ENCODE measurements around the gene PRDM11.

PRDM11 gene

GRCh38 chr11:45212566-45213315 lies 66.3 kb downstream of the PRDM11 start:
- no peak for DNase-seq

- no peak for DNase-seq
Observed at GRCh38 chr11:45213316-45213665, 66.9 kb downstream of the PRDM11 start.

- DNase-seq = no peak
Observed at GRCh38 chr11:45213717-45214116, 67.3 kb downstream of the PRDM11 start.

- DNase-seq = no peak
Observed at GRCh38 chr11:45215098-45215865, 68.8 kb downstream of the PRDM11 start.

- DNase-seq = no peak
Observed at GRCh38 chr11:45216031-45216430, 69.6 kb downstream of the PRDM11 start.

DNA sequence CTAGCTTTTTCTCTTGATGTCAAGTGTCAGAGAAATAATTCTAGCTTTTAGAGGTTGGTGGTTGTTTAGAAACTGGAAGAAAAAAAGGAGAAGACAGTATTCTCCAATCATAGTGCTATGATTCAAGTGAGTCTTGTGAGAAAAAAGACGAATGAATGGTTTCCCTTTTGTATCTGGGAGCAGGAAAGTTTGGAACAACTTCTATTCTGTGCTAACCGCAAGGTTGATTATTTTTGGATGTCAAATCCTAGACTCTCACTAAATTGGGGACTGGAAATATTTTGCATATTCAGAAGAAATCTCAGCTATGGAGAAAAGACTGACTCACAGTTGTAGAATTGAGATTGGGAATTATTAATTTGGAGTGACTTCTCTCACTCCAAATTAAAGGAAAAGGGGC lies 70.5 kb downstream of the PRDM11 start:
- no peak for DNase-seq

- DNase-seq = no peak
Observed at GRCh38 chr11:45217991-45218390, 71.6 kb downstream of the PRDM11 start.

- DNase-seq = no peak
Observed at GRCh38 chr11:45218705-45219104, 72.3 kb downstream of the PRDM11 start.

GRCh38 chr11:45219411-45219810 lies 73.0 kb downstream of the PRDM11 start:
- no peak for DNase-seq

- DNase-seq = no peak
Observed at GRCh38 chr11:45223496-45223895, 77.1 kb downstream of the PRDM11 start.

DNA sequence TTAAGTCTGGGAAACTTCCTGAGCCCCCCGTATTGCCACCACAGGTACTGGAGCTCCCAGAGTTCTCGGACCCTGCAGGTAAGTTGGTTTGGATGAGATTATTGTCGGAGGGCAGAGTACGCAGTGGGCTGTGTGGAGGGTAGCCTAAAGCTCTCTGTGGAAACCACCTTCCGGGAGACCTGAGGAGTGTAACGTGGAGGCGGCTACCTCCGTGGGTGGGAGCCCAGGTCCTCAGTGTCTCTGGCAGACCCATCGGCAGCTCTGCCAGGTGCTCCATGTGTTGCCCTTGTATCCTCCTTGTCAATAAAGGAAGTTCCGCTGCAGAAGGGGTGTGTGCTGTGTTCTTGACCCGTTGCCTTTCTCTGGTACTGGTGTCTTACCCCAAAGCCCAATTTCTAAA lies 78.3 kb downstream of the PRDM11 start:
- no peak for DNase-seq

- peak; percentile 59 for DNase-seq
Observed at GRCh38 chr11:45225277-45225676, 78.8 kb downstream of the PRDM11 start.

GRCh38 chr11:45225961-45226871 lies 79.8 kb downstream of the PRDM11 start:
- no peak for DNase-seq

DNA sequence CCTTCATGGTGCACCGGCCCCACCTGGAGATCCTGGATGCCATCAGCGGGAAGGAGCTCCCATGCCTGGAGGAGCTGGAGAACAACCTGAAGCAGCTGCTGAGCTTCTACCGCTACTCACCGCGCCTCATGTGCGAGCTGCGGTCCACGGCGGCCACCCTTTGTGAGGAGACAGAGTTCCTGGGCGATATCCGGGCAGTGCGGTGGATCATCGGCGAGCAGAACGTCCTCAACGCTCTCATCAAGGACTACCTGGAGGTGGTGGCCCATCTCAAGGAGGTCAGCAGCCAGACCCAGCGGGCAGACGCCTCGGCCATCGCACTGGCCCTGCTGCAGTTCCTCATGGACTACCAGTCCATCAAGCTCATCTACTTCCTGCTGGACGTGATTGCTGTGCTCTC lies 80.5 kb downstream of the PRDM11 start:
- no peak for DNase-seq

- no peak for DNase-seq
Observed at GRCh38 chr11:45227836-45228235, 81.4 kb downstream of the PRDM11 start.

DNA sequence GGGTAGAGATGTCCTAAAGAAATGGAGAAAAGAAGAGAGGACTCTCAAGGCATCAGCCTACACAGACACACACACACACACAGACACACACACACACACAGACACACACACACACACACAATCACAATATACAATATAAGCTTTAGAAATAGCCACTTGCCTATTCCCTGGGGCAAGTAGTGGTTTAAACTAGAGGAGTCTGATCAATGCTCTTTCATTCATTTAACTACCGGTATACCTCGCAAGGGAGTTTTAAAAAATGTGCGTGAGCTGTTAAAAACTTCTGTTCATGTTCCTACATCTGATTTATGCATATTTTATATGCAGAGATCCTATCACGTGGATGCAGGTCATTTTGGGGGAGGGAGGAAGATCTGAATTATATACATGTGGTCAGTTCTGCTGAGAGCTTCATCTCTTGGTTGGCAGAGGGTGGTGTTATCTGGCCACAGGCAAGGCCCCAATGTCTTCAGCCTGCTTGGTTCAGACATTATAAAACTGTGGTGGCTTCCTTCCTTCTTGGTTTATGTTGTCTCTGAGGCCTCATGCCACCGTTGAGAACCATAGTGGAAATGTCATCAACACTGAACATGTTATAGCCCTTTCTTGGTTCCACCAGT lies 83.1 kb downstream of the PRDM11 start:
- no peak for DNase-seq

DNA sequence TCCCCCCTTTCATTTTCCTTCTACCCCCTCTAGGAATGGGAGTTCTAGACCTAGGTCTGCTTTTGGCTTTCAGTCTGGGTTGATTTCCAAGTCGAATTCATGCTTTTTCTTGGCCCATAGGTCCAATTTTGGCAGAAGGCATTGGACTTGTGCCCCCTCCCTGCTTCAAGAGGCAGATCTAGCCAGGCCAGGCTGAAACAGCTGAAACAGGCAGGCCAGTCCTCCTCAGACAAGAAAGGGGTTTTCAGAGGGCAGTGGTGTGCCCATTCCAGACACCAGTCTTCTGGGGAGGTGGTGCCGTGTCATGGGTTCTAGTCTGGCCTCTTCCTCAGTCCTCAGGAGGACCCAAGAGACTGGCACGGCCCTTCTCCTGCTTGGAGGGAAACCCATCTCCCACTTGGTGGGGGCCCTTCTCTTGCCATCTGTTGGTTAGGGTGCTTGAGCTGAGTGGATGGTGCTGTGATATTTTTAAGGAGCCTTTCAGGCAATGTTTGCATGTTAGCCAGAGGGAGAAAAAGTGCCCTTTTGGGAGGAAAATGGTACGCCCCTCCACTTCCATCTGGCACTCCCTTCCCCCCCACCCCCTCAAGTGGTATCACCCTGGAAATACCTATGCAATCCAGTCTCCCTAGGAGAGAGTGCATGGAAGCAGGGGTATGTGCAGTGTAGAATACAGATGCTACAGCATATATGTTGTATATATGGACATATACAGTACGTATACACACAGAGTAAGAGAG lies 86.1 kb downstream of the PRDM11 start:
- DNase-seq = no peak

DNA sequence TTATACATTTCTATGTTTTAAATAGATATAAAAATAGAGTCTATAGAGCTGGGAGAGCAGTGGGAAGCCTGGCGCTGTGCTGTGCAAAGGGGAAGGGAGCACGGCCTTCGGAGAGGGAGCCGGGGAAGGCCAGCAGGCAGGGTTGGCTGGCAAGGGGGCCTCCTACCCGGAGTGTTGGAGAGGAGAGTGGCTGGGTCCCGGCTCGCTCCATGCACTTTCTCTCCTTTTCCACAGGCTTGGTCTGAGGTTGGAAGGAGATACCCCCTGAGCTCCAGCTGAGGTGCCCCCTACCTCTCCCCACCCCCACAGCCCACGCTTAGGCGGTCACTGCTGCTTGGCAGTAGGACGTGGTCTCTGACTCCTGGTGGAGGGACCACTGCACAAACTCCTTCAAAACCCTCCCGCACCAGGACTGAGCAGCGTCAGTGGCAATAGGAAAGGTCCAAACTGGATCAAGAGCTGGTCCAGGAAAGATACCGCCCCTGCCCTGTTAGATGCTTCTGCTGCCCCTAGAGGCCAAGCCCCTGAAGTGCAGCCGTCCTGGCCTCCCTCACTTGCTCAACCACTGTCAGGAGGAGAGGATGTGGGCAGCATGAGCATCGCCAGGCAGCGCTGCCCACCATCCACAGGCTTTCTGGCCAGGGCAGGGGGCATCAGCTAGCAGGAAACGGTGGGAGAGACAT lies 86.8 kb downstream of the PRDM11 start:
- DNase-seq = peak; percentile 30

- no peak for DNase-seq
Observed at GRCh38 chr11:45233804-45234170, 87.3 kb downstream of the PRDM11 start.

DNA sequence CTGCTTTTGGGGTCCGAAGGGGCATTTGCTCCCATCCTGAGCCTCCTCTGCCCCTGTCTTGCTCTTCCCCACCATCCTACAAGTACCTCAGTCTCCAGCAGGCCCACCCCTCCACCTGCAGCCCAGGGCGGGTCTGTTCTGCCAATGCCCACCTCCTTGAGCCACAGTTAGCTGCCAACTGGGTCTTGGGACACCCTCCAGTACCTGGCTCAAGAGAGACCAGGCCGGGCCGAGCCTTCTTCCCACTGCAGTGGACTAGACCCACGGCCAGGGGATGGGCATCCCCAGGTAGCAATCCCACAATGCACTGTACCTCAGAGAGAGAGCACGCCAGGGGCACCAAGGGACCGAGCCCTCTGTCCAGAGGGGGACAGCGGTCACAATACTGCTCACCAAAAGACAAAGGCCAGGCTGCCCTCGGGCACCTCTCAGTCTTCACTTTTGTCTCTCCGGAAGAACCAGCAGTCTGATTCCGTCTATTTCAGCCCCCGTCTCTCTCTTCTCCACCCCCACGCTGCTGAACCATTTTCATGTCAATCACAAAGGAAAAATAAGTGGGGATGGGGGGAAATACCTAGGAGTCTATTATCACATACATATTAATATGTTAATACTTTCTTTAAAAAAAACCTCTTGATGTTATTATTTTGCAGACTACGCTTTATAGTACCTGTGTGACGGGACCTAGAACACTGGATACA lies 88.0 kb downstream of the PRDM11 start:
- no peak for DNase-seq

DNA sequence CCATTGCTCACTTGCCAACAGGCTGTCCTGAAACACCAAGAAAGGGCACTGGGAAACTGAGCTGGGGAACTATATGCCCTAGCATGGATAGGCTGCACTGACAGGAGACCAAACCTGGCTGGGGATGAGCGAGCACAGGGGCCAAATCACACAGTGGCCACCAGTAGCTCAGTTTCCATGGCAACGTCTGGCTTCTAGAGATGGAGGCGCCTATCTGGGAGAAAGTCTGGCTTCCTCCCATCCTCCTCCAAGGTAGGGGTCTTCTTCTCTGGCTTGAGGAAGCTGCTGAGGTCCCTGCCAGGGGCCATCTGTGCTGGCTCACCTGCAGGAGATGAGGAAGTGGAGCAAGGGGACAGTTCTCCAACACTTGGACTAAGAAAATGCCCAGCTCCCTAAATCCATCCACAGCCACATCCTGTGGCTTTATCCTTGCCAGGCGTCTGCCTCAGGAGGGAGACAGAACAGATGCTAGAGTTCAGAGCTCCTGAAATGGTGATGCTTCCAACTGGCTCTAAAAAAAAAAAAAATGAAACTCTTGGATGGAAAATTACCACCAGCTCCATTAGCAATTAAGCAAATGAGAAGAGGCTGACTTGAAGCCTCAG lies 91.4 kb downstream of the PRDM11 start:
- no peak for DNase-seq
